ENCODE data around the gene GFPT1.
"Not testable (repeated sequence)": the region's sequence is repeated elsewhere in the genome, so short reads cannot be mapped to it uniquely, and the experiment has no call there.

Gene GFPT1

GRCh38 chr2:69383176-69383812, 3.7 kb downstream of the GFPT1 start:
- DNase-seq (ENCODE audit: low spot score) = no peak

DNA sequence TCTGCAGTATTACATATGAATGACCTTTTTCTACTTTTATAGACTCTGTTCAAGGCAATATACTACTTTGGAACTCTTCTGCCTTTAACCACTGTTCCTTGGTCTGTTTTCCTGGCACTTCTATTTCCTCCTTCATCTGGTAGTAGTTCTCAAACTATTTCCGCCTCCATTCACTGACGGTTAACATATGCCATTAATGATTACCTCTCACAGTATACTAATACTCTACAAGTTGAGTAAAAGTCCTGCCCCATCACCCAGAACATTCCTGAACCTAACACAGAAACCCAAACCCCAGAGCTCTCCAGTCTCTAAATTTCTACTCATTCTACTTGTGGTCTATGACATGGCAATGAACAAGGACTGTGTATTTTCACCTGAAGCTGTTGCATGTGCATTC, 4.5 kb downstream of the GFPT1 start:
- DNase-seq (ENCODE audit: low spot score) = no peak

- DNase-seq (ENCODE audit: low spot score) = no peak
These were observed 5.7 kb downstream of the GFPT1 start for GRCh38 chr2:69381337-69381737.

- DNase-seq (ENCODE audit: low spot score) = no peak
These were observed 6.7 kb downstream of the GFPT1 start for GRCh38 chr2:69380072-69380917.

DNA sequence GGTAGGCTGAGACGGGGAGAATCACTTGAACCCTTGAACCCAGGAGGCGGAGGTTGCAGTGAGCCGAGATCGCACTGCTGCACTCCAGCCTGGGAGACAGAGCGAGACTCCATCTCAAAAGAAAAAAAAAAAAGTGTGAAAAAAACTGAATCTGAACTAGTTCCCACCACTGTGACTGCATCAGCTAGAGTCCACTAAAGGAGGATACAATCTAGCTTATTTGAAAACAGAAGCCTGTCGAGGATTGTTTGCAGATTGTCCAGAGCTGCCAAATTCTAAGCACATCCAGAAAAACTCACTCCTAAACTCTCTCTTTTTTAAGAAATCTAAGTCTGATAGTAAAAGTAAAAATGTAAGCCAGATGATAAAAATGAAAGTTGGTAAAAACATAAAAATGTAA, 10.6 kb downstream of the GFPT1 start:
- DNase-seq (ENCODE audit: low spot score) = no peak

DNA sequence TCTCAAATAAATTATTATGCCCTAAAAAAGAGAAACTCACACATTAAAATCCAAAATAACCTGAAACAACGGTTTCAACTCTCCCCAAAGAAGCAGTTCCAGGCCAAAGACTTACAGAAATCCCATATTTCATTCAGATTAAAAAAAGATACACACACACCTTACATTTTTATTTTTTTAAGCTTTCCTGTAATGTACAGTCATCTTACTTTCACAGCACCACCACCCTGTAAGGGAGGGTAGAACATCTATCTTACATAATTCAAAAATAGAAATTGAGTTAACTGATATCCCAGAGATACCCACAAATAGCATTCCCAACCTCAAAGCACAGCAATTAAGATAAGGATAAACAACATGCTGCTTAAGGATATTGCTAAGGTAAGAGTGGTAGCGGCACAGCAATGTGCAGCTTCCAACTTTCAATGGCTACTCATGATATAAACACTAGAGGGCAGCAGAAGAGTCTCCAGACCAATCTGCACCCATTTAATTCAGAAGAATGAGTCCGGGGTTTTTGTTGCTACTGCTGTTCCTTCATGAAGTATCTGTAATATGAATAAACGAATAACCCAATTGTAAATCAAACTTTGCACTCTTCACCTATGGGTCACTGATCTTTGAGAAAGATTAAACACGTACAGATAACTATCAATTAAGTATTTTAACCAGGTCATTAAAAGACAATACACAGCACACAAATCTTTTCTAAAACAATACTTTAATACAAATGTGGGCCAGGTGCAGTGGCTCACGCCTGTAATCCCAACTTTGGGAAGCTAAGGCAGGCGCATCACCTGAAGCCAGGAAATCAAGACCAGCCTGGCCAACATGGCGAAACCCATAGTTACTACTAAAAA, 11.3 kb downstream of the GFPT1 start:
- DNase-seq (ENCODE audit: low spot score) = peak; percentile 65

DNA sequence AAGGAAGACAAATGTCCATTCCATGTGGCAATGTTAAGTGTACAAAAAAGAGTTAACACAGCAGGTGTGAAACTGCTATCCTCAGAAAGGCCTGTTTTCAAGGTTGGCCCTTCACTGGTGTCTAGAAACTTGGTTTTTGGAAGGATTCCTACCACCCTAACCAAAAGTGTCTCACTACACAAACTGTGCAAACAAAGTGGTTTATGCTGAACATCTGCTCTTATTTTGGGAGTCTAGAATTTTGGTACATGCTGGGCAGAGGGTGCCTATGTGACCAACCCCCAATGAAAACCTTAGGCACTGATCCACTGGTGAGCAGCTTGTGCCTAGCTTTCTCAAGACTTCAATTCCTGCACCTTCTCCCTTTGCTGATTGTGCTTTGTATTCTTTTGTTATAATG, 14.3 kb downstream of the GFPT1 start:
- DNase-seq (ENCODE audit: low spot score) = no peak

DNA sequence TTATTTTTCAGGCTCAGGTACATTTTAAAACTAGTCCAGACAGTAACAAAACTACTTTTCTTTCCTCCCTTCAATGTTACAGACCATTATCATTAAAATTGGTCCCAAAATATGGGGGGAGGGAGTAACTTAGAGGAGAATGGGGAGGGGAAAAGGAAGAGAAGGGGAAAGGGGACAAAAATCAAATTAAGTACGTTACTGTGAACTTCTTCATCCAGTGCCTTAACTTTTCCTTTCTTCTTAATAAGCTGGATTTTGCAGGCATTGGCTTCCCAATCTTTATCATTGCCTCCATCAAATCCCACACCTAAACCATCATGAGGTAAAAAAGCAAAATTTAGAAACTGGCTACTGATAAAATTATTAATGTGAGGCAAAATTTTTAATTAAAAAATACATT, 17.2 kb downstream of the GFPT1 start:
- no peak for DNase-seq (ENCODE audit: low spot score)

DNA sequence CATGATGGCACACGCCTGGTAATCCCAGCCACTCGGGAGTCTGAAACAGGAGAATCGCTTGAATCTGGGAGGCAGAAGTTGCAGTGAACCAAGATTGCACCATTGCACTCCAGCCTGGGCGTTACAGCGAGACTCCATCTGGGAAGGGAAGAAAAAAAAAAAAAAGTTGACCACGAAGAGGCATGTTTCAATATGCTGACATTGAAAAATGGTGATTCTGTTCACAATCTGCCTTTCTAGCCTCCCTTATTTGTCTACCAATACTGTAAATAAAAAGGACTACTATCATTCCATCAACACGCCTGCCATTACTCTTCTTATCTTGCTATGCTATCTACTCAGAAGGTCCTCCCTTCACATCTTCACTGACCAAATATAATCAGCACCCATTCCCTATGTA, 18.4 kb downstream of the GFPT1 start:
- no peak for DNase-seq (ENCODE audit: low spot score)

GRCh38 chr2:69359371-69359770, 27.7 kb downstream of the GFPT1 start:
- no peak for DNase-seq (ENCODE audit: low spot score)

- no peak for DNase-seq (ENCODE audit: low spot score)
These were observed 28.1 kb downstream of the GFPT1 start for GRCh38 chr2:69358914-69359313.

DNA sequence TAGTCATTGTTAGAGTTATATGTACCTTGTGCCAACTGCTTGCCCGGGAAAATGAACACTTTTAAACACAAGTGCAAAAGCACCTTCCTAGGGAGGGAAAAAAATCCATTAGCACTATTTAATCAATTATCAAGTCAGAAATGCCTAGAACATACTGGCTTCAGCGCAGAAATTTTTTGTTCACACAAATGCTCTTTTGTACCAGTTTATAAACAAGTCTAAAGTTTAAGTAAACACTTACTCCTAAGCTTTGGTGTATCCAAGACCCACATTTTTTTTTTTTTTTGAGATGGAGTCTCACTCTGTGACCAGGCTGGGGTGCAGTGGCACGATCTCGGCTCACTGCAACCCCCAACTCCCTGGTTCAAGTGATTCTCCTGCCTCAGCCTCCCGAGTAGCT, 30.6 kb downstream of the GFPT1 start:
- DNase-seq (ENCODE audit: low spot score) = no peak

DNA sequence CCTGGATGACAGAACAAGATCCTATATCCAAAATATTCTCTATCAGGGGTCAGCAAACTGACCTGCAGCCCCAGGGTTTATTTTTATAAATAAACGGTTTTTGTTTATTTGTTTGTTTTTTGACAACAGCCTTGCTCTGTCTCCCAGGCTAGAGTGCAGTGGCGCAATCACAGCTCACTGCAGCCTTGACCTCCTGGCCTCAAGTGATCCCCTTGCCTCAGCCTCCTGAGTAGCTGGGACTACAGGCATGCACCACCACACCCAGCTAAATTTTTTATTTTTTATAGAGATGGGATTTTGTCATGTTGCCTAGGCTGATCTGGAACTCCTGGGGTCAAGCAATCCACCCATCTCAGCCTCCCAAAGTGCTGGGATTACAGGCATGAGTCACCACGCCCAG, 32.1 kb downstream of the GFPT1 start:
- not testable (repeated sequence) for DNase-seq (ENCODE audit: low spot score)

- DNase-seq (ENCODE audit: low spot score) = no peak
These were observed 33.7 kb downstream of the GFPT1 start for GRCh38 chr2:69353360-69353759.

- no peak for DNase-seq (ENCODE audit: low spot score)
These were observed 38.2 kb downstream of the GFPT1 start for GRCh38 chr2:69348781-69349180.

DNA sequence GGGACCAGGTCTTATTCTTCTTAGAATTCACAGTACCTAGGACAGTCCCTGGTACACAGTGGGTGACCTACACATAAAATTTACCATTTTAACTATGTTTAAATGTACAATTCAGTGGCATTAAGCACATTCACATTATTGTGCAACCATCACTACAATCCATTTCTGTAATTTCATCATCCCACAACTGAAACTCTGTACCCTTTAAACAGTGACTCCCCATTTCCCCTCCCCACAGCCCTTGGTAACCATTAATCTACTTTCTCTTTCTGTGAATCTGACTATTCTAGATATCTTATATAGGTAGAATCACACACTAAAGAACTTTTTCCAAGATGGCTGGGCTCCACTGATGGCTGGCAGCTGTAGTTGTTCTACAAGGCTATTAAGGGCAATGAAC, 41.6 kb downstream of the GFPT1 start:
- DNase-seq (ENCODE audit: low spot score) = no peak

DNA sequence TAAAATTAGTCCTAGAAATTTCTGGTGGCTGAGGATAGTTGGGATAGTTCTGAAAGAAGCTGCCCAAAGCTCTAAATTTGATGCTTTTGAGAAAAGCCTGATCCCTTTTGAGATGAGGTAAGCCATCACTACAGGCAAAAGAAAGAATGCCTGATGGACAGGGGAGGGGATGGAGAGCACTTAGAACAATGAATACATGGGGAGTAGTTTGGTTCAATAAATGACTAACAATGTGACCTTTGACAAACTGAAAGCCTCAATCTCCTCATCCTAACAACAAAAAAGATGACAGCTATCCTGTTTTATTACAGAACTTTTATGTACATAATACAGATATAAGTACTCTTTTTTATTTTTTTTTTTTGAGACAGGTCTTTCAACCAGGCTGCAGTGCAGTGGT, 42.7 kb downstream of the GFPT1 start:
- no peak for DNase-seq (ENCODE audit: low spot score)

GRCh38 chr2:69340101-69340775, 46.8 kb downstream of the GFPT1 start:
- no peak for DNase-seq (ENCODE audit: low spot score)

DNA sequence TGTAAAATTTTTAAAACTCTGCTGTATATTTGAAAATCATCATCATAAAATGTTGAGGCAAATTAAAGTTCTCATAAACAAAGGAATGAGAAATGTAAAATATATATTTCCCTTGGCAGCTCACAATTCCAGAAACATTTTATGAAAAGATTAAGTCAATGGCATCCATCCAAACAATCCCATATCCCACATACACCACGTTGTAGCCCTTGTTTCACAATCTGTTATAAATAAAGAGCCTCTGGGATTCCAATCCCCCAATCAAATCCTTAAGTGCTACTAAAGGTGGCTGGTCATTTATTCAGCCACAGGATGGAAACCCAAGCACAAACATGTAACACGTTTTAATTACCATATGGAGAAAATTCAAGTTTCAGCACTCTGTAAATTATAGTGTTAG, 51.7 kb downstream of the GFPT1 start:
- DNase-seq (ENCODE audit: low spot score) = no peak

DNA sequence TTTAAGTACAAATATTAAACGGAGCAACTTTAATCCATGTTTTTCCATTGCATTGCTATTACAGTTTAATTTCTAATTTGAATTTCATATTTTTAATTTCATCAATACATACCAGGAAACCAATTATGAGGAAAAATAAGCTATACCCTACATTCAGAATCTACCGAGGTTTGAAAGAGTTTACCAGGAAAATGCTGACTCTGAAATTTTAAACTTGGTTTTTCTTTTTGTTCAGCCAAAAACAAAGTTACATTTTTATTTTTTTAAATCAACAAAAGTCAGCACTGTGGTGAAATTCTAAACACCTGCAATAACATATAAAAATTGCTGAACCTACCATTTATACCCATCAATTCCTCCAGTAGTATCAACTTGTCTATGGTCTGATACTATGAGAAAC, 53.7 kb downstream of the GFPT1 start:
- no peak for DNase-seq (ENCODE audit: low spot score)

- DNase-seq (ENCODE audit: low spot score) = no peak
These were observed 56.2 kb downstream of the GFPT1 start for GRCh38 chr2:69330781-69331180.

- no peak for DNase-seq (ENCODE audit: low spot score)
These were observed 64.4 kb downstream of the GFPT1 start for GRCh38 chr2:69322631-69323030.

All from SK-N-DZ (cell line).